Omental fat pad (tissue), 4 donors: Measurements from ENCODE around the gene MMAB. TPM values are rescaled to one million over a fixed set of nuclear protein-coding genes. Genes with fewer than 3 reads are reported as not detected.

Experiments
- ATAC-seq: fragments of 150-250 bp; one replicate; pipeline ENCODE4 v1.9.1; 2016; ENCODE audit warnings: mild to moderate bottlenecking, moderate library complexity; ENCODE audit not compliant: low FRiP score
- DNase-seq: peaks from one replicate; pipeline ENCODE4 v3.0.0-alpha.2; 2019; ENCODE audit warnings: low spot score
- total RNA-seq, 4 donors: library from RNA; depleted of rRNA; stranded (reverse); fragments of >200 nt; gene quantifications; one replicate each; pipeline ENCODE4 v1.1.0, GENCODE V29; 2016
- TF ChIP-seq, protein P1 (sequence below), 3 donors: fragments of 450-650 bp; IDR thresholded peaks; one replicate each; pipeline ENCODE4 v1.5.1; 2016 to 2017; ENCODE audit warnings: antibody characterized with exemption in 3 of 3, mild to moderate bottlenecking in 3 of 3, moderate library complexity in 2 of 3

The MMAB gene
- total RNA-seq, 4 donors from 2014 or later: 20.2 to 38.0 (median 29.1) TPM

DNA sequence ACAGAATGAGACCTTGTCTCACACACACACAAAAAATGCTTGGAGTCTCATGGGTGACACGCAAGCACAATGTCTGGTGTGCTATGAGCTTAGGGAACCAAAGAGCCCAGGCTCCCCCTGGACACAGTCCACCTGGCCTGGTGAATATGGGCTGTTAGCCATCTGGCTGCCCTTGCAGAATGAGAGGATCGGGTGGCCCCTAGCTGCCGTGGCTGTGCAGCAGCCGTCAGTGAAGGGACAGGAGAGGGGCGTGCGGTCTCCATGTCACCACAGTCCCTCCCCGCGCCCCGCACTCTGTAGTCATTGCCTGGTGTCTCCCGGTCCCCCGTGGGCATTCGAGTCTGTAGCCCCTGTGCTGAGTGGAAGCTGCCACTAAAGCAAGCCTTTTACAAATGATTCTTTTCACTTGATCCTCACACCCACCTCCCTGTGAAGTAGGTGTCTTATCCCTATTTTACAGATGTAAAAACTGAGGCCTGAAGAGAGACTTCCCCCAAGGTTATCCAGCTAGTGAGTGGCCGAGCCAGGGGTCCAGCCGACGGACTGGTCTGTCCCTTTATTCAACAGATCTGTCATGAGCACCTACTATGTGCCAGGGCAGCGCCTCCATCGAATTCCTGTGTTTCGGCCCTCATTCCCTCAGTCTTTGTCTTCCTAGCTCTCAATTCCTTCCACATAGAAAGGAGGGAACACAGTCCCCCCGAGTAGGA lies 19.0 kb upstream of the MMAB start:
- no peak for DNase-seq
- TF ChIP-seq, protein P1, sequence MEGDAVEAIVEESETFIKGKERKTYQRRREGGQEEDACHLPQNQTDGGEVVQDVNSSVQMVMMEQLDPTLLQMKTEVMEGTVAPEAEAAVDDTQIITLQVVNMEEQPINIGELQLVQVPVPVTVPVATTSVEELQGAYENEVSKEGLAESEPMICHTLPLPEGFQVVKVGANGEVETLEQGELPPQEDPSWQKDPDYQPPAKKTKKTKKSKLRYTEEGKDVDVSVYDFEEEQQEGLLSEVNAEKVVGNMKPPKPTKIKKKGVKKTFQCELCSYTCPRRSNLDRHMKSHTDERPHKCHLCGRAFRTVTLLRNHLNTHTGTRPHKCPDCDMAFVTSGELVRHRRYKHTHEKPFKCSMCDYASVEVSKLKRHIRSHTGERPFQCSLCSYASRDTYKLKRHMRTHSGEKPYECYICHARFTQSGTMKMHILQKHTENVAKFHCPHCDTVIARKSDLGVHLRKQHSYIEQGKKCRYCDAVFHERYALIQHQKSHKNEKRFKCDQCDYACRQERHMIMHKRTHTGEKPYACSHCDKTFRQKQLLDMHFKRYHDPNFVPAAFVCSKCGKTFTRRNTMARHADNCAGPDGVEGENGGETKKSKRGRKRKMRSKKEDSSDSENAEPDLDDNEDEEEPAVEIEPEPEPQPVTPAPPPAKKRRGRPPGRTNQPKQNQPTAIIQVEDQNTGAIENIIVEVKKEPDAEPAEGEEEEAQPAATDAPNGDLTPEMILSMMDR (IDR thresholded peaks at IDR 0.05): no peak
- ATAC-seq: no peak

DNA sequence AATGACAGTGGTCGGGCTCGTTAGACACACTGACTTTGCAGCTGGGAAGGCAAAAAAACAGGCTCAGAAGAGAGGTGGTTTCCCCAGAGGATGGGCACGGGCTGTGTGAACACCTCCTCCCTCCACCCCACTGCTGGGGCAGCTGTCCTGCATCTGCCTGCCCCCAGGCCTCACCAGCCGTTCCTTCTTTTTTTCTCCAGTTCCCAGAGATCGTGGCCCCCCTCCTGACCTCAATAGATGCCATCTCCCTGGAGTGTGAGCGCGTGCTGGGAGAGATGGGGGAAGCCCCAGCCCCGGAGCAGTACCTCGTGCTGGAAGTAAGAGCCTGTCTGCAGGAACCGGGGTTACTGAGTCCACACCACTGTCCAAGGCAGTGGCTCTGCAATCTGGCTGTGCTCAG lies 17.7 kb upstream of the MMAB start:
- DNase-seq: no peak
- no peak for ATAC-seq
- TF ChIP-seq, protein P1 (IDR thresholded peaks at IDR 0.05): no peak

DNA sequence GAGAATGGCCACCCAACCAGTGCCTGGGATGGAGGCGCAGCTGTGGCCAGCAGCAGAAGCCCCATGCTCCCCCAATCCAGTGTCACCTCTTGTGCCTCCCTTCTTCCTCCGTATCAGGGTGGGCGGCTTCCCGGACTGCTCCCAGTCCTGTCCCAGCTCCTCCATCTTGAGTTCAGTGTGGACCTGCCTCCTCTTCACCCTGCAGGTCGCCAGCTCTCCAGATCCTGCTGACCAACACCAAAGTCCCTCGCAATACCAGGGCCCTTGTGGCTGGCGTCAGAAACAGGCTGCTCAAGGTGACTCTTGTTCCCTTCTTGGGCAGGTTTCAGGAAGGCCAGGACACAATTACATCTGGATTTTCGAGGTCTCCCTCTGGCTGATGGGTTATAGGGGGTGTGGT lies 17.3 kb upstream of the MMAB start:
- TF ChIP-seq, protein P1 (IDR thresholded peaks at IDR 0.05): no peak
- no peak for DNase-seq
- ATAC-seq: no peak

DNA sequence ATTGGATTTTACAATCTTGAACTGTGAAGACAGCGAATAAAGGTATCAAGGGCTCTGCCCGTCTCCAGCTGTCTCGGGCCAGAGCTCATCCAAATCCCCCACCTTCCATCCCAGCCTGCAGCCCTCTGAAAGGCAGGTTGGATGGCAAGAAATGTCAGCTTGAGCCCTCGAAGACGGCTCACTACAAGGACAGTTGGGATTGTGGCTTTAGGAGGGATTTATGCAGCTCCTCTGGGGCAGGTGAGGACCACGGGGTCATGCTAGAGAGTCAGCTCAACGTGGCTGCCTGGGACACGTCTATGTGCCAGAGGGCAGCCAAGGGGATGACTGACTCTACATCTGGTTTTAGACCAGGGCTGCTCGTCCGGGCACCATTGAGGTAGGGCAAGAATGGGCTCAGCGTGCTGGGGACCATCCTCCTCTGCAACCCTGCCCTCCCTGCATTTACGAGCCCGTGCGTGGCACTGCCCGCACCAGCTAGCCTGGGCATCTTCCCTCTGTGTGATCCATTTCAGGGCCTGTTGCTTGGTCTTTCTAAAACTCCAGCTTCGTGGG lies 16.5 kb upstream of the MMAB start:
- TF ChIP-seq, protein P1 (IDR thresholded peaks at IDR 0.05): no peak
- ATAC-seq (no peak), DNase-seq (no peak)

DNA sequence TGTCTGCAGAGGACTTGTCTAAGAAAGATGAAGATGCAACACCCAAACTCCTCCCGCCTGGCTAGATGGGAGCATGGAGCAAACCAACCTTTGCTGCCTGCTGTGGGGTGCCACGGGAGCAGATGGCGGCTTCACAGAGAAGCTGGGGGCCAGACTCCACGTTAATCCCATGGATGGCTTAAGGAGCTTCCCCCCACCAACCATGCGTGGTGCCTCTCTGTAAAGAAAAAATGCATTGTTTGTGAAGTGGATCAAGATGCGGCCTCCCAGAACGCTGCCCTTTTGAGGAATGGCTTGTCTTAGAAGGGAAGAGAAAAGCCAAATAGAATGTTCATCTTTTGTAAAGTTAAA lies 15.9 kb upstream of the MMAB start:
- DNase-seq: no peak
- TF ChIP-seq, protein P1 (IDR thresholded peaks at IDR 0.05): no peak
- ATAC-seq: no peak

DNA sequence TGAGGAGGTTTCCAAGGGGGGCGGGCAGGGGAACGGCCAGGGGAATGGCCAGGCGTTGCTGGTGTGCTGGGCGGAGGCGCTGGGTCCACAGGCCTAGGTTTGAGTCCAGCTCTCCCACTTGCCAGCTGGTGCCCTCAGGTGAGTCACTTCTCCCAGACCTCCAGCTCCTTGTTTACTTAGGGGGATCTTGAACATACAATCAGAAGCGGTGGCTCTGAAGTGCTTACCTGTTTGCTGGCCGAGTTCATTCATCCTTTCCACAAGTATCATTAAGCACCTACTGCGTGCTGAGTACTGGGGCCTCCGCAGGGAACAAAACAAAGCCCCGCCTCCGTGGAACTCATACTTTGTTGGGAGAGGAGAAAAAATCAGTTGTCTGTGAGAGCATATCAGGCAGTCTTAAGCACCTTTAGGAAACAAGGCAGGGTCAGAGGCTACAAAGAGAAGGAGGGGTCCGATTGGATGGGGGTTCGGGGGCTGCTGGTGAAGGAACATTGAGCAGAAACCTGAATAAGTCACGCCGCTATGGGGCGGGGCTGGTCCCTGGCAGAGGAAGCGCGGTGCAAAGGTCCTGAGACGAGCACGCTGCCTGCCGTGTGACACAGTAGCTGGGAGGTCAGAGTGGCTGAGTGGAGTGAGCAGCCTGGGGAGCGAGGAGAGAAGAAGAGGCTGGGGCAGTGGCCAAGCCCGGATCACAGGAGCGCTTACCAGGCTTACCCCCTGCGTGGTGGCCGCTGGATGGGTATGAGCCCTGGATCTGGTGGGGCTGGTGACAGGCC lies 15.3 kb upstream of the MMAB start:
- TF ChIP-seq, protein P1 (IDR thresholded peaks at IDR 0.05): no peak
- no peak for DNase-seq
- ATAC-seq: no peak
